Subcutaneous abdominal adipose tissue (tissue), 5 donors: ENCODE data around the gene OR4E2.

Experiments used
- H3K27ac ChIP-seq: one replicate; pipeline ENCODE4 v1.7.0; 2013; ENCODE audit warnings: low read depth, mild to moderate bottlenecking, inconsistent platforms, low read length, moderate library complexity
- H3K27me3 ChIP-seq, 5 donors: one replicate each; pipeline ENCODE4 v1.7.0; 2013; ENCODE audit warnings: low read length in 5 of 5, inconsistent platforms in 1 of 5; ENCODE audit not compliant: control insufficient read depth in 5 of 5, insufficient read depth in 4 of 5
- H3K36me3 ChIP-seq, 5 donors: one replicate each; pipeline ENCODE4 v1.7.0; 2013; ENCODE audit warnings: low read length in 5 of 5; ENCODE audit not compliant: control insufficient read depth in 5 of 5, insufficient read depth in 5 of 5
- H3K4me1 ChIP-seq, 5 donors: one replicate each; pipeline ENCODE4 v1.7.0; 2013; ENCODE audit warnings: low read length in 5 of 5, mild to moderate bottlenecking in 3 of 5, moderate library complexity in 1 of 5; ENCODE audit not compliant: control insufficient read depth in 5 of 5, insufficient read depth in 5 of 5
- H3K4me3 ChIP-seq, 5 donors: one replicate each; pipeline ENCODE4 v1.7.0; 2013; ENCODE audit warnings: low read length in 5 of 5, low read depth in 1 of 5
- H3K9ac ChIP-seq, 5 donors: one replicate each; pipeline ENCODE4 v1.7.0; 2013; ENCODE audit warnings: low read length in 5 of 5, mild to moderate bottlenecking in 4 of 5, moderate library complexity in 3 of 5
- H3K9me3 ChIP-seq, 5 donors: one replicate each; pipeline ENCODE4 v1.7.0; 2013; ENCODE audit warnings: low read length in 5 of 5; ENCODE audit not compliant: control insufficient read depth in 5 of 5
- donor health status: healthy.
- donor health status: healthy.
- donor health status: healthy.
- donor health status: healthy.
- donor health status: healthy.

Gene OR4E2

DNA sequence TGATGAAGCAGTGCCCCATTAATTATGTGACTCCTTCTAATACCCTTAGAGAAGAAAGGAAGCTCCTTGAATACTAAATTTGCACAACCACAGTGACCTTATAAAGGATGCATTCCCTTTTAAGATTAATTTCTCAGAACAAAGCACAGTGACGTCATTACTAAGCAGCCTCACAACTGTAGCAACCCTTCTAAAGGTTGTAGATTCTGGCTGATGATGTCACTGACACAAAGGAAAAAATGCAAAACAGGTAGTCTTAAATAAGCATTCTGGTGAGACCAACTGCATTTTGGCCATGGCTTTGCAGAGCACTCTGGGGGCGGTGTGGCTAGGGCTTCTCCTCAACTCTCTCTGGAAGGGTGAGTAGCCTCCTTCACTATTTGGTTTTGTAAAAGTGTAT, 58.4 kb downstream of the OR4E2 start:
- no peak overlapping the region for H3K9ac ChIP-seq
- no peak overlapping the region for H3K4me3 ChIP-seq
- H3K27ac ChIP-seq = no peak overlapping the region
- H3K9me3 ChIP-seq = peaks cover 0 to 3% (median 2%) of the 10 kb centered on the region in 5 donors
- H3K27me3 ChIP-seq = no peaks in the 10 kb centered on the region
- H3K4me1 ChIP-seq = no peaks in the 10 kb centered on the region
- no peaks in the 10 kb centered on the region for H3K36me3 ChIP-seq

DNA sequence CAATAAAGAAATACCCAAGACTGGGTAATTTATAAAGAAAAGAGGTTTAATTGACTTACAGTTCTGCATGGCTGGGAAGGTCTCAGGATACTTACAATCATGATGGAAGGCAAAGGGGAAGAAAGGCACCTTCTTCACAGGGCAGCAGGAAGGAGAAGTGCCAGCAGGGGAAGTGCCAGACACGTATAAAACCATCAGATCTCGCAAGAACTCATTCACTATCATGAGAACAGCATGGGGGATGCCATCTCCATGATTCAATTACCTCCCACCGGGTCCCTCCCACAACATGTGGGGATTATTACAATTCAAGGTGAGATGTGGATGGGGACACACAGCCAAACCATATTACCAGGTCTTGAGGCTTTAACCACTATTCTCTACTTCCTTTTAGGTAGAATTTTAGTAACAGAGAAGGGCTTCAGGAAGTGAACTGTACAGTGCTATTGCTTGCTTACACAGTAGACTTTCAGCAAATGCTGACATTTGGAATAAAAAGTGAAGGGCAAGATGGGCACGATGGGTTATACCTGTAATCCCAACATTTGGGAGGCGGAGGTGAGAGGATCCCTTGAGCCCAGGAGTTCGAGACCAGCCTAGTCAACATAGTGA, 60.8 kb downstream of the OR4E2 start:
- Histone ChIP-seq H3K4me3 (no peak overlapping the region), H3K27me3 (no peaks in the 10 kb centered on the region), H3K27ac (no peak overlapping the region), H3K9ac (no peak overlapping the region), H3K9me3 (no peaks in the 10 kb centered on the region), H3K4me1 (no peaks in the 10 kb centered on the region), H3K36me3 (no peaks in the 10 kb centered on the region)
